Ovary (tissue), 3 donors: ENCODE results near the gene COL25A1.

Source experiments
- POLR2A ChIP-seq: fragments of 450-650 bp; IDR thresholded peaks from one replicate; pipeline ENCODE4 v1.6.1; 2017; ENCODE audit warnings: antibody characterized with exemption, mild to moderate bottlenecking, moderate library complexity
- TF ChIP-seq, protein P1 (sequence below), 3 donors: fragments of 450-650 bp in 2 of 3; fragments of 200-600 bp in 1 of 3; IDR thresholded peaks; one replicate each; pipeline versions ENCODE4 v1.5.1 to v1.8.0; 2016 to 2022; ENCODE audit warnings: antibody characterized with exemption in 3 of 3, mild to moderate bottlenecking in 1 of 3
- donor health status: DM: no; HTN: no; CAD: no.

DNA sequence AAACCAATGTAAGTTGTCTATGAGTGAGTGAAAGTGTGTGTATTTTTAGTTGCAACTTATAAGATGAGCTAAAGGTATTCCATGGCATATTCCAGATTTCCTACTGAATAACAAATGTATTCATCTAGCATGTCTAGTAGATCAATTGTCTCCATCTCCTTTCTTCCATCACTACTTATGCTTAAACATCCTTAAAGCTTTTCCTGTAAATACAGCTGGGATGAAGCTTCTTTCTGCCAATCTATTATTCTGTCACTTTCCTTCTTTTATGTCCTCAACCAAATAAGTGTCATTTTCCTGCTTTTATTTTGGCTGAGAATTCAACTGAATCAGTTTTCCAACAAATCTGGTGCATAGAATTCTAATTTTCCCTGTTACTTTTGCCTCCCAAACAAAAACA lies 136.3 kb downstream of the COL25A1 start:
- TF ChIP-seq, protein P1, sequence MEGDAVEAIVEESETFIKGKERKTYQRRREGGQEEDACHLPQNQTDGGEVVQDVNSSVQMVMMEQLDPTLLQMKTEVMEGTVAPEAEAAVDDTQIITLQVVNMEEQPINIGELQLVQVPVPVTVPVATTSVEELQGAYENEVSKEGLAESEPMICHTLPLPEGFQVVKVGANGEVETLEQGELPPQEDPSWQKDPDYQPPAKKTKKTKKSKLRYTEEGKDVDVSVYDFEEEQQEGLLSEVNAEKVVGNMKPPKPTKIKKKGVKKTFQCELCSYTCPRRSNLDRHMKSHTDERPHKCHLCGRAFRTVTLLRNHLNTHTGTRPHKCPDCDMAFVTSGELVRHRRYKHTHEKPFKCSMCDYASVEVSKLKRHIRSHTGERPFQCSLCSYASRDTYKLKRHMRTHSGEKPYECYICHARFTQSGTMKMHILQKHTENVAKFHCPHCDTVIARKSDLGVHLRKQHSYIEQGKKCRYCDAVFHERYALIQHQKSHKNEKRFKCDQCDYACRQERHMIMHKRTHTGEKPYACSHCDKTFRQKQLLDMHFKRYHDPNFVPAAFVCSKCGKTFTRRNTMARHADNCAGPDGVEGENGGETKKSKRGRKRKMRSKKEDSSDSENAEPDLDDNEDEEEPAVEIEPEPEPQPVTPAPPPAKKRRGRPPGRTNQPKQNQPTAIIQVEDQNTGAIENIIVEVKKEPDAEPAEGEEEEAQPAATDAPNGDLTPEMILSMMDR (IDR thresholded peaks at IDR 0.05), result no peak
- TF ChIP-seq POLR2A, result no peak
